ENCODE measurements around the gene PRXL2A.

PRXL2A gene

GRCh38 chr10:80442879-80443278 lies 34.5 kb downstream of the PRXL2A start:
- DNase-seq: no peak
- intact Hi-C loops (cut with DNase I): loop anchor here (5.0 kb wide), 1 partner anchor 61 kb away; no protein-coding TSS in a partner anchor

- intact Hi-C loops (cut with DNase I): loop anchor here (5.0 kb wide), 1 partner anchor 61 kb away; no protein-coding TSS in a partner anchor
- no peak for DNase-seq
These were observed 35.2 kb downstream of the PRXL2A start for GRCh38 chr10:80443531-80443974.

- DNase-seq: no peak
- intact Hi-C loops (cut with DNase I): loop anchor here (1.0 to 5.0 kb wide), 2 partner anchors 61 to 62 kb away; no protein-coding TSS in a partner anchor
These were observed 35.8 kb downstream of the PRXL2A start for GRCh38 chr10:80444124-80444523.

GRCh38 chr10:80444646-80445319 lies 36.4 kb downstream of the PRXL2A start:
- intact Hi-C loops (cut with DNase I): loop anchor here (1.0 to 5.0 kb wide), 2 partner anchors 61 to 62 kb away; no protein-coding TSS in a partner anchor
- DNase-seq: peak; percentile 47 to 96 (median 70)

- DNase-seq: no peak
- intact Hi-C loops (cut with DNase I): no loop called here
These were observed 39.3 kb downstream of the PRXL2A start for GRCh38 chr10:80447436-80448190.

- DNase-seq: no peak
- intact Hi-C loops (cut with DNase I): no loop called here
These were observed 40.0 kb downstream of the PRXL2A start for GRCh38 chr10:80448209-80448942.

GRCh38 chr10:80449520-80449919 lies 41.2 kb downstream of the PRXL2A start:
- intact Hi-C loops (cut with DNase I): no loop called here

GRCh38 chr10:80451132-80451531 lies 42.8 kb downstream of the PRXL2A start:
- intact Hi-C loops (cut with DNase I): no loop called here
- no peak for DNase-seq

More at GRCh38 chr10:80449520-80449919, 41.2 kb downstream of the PRXL2A start:
- DNase-seq: no peak

GRCh38 chr10:80452069-80452468 lies 43.7 kb downstream of the PRXL2A start:
- intact Hi-C loops (cut with DNase I): no loop called here
- peak in 1 of 10 donors; percentile 43 for DNase-seq

GRCh38 chr10:80452640-80453039 lies 44.3 kb downstream of the PRXL2A start:
- intact Hi-C loops (cut with DNase I): no loop called here
- no peak for DNase-seq

- no peak for DNase-seq
- intact Hi-C loops (cut with DNase I): no loop called here
These were observed 44.9 kb downstream of the PRXL2A start for GRCh38 chr10:80453056-80453841.

- peak; percentile 56 to 96 (median 75) for DNase-seq
- intact Hi-C loops (cut with DNase I): no loop called here
These were observed 45.6 kb downstream of the PRXL2A start, which contains the start of gene TSPAN14 for GRCh38 chr10:80453842-80454512. TSS of gene TSPAN14 (plus strand) at chr10:80454310. CDS start at chr10:80489234, 34,924 bp downstream.

GRCh38 chr10:80454513-80455460 lies 46.4 kb downstream of the PRXL2A start:
- intact Hi-C loops (cut with DNase I): no loop called here
- DNase-seq: peak in 3 of 10 donors; percentile 51 to 93 (median 81)

- intact Hi-C loops (cut with DNase I): no loop called here
- no peak for DNase-seq
These were observed 47.4 kb downstream of the PRXL2A start for GRCh38 chr10:80455461-80456349.

- intact Hi-C loops (cut with DNase I): no loop called here
- DNase-seq: no peak
These were observed 49.4 kb downstream of the PRXL2A start for GRCh38 chr10:80457554-80458262.

GRCh38 chr10:80458263-80458625 lies 49.9 kb downstream of the PRXL2A start:
- DNase-seq: no peak
- intact Hi-C loops (cut with DNase I): no loop called here

- intact Hi-C loops (cut with DNase I): no loop called here
- DNase-seq: peak in 1 of 10 donors; percentile 66
These were observed 50.3 kb downstream of the PRXL2A start for GRCh38 chr10:80458638-80459037.

All from posterior cingulate gyrus (tissue), 11 donors.